ENCODE data around the gene ECHDC3.
"Not testable (repeated sequence)": the region's sequence is repeated elsewhere in the genome, so short reads cannot be mapped to it uniquely, and the experiment has no call there.

ECHDC3 gene

DNA sequence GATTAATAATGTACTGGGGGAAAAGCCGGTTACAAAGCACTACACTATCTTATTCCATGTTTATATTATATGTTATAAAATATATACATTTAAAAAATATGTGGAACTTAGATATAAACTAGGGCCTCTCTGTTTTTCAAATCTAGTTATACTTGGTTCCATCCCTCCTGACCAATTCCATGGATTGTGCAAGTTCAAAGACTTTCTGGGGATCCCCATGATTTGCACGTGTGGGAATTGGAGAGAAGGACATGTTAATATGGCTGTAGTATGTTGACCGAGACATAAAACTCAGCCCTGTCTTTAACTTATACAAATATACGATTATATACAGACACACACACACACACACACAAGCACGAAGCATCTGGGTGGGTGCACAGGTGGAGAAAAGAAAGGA, 18.8 kb upstream of the ECHDC3 start:
- no peak for TF ChIP-seq JUND (IDR thresholded peaks at IDR 0.05; ENCODE audit: low read depth)
- in situ Hi-C loops (cut with HindIII; ENCODE audit: low pct_unique_long_range_greater_than_20kb, low sequenced_read_pairs): no loop called here
- no peak for DNase-seq (ENCODE audit: low read depth in 1 of 2, low spot score in 1 of 2)

DNA sequence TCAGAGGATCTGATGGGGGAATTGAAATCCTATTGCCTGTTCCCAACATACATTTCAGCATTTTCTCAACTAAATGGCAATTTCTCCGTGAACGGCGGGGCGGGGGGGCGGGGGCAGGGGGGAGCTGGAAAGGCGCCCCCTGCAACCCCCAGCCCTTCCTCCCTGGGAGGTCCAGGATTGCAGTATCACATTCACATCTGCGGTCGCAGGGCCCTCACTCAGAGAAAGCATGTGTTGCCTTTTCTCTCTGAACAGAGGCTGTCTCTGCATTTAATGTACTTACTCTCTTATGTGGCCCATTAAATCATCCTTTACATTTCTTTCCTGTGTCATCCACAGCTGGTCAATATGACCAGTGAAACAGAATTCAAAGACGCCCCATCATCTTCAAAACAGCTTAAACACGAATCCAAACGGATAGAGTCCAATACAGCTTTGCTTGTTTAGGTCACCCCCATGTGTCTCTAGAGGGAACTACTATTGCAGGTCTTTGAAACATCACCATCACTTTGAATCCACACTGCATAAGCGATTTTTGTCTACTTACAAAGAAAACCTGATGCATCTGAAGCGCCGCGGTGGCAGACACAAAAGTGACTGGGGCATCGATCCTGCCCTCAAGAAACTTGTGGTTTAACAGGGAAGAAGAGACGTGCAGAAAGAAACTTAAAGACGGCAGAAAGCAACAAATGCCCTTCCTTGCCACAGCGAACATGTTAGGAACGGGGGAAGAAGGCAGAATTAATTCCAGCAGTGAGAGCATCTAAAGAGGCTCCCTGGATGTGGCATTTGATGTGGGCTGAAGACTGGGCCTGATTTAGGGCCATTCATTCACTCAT, 17.0 kb upstream of the ECHDC3 start:
- DNase-seq (ENCODE audit: low read depth in 1 of 2, low spot score in 1 of 2): peak; percentile 68 to 89
- in situ Hi-C loops (cut with HindIII; ENCODE audit: low pct_unique_long_range_greater_than_20kb, low sequenced_read_pairs): no loop called here
- TF ChIP-seq JUND (IDR thresholded peaks at IDR 0.05; ENCODE audit: low read depth): no peak

DNA sequence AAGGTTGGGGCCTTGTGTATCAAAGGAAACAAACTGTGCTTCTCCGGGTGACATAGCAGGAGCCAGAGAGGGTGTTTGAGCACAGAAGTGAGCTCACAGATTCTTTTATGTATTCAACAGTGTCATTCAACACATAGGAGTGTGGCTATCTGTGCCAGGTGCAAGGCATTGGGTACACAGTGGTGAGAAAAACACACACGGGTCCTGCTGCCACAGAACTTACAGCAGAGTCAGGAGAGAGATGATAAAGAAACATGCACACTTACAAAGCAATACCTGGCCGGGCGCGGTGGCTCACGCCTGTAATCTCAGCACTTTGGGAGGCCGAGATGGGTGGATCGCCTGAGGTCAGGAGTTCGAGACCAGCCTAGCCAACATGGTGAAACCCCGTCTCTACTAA, 16.3 kb upstream of the ECHDC3 start:
- DNase-seq (ENCODE audit: low read depth in 1 of 2, low spot score in 1 of 2): no peak
- in situ Hi-C loops (cut with HindIII; ENCODE audit: low pct_unique_long_range_greater_than_20kb, low sequenced_read_pairs): no loop called here
- no peak for TF ChIP-seq JUND (IDR thresholded peaks at IDR 0.05; ENCODE audit: low read depth)

- DNase-seq (ENCODE audit: low read depth in 1 of 2, low spot score in 1 of 2): no peak
- in situ Hi-C loops (cut with HindIII; ENCODE audit: low pct_unique_long_range_greater_than_20kb, low sequenced_read_pairs): no loop called here
- TF ChIP-seq JUND (IDR thresholded peaks at IDR 0.05; ENCODE audit: low read depth): no peak
Measured at GRCh38 chr10:11727563-11727962, 14.6 kb upstream of the ECHDC3 start.

DNA sequence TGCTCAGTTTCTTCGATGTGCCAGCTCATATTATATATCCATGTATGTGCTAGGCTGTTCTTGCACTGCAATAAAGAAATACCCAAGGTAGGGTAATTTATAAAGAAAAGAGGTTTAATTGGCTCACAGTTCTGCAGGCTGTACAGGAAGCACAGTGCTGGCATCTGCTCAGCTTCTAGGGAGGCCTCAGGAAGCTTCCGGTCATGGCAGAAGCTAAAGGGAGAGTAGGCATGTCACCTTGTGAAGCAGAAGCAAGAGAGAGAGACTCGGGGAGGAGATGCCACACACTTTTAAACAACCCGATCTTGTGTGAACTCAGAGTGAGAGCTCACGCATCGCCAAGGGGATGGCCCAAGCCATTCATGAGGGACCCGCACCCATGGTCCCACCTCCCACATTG, 13.8 kb upstream of the ECHDC3 start:
- in situ Hi-C loops (cut with HindIII; ENCODE audit: low pct_unique_long_range_greater_than_20kb, low sequenced_read_pairs): no loop called here
- TF ChIP-seq JUND (IDR thresholded peaks at IDR 0.05; ENCODE audit: low read depth): no peak
- DNase-seq (ENCODE audit: low read depth in 1 of 2, low spot score in 1 of 2): no peak

- in situ Hi-C loops (cut with HindIII; ENCODE audit: low pct_unique_long_range_greater_than_20kb, low sequenced_read_pairs): no loop called here
- no peak for DNase-seq (ENCODE audit: low read depth in 1 of 2, low spot score in 1 of 2)
- no peak for TF ChIP-seq JUND (IDR thresholded peaks at IDR 0.05; ENCODE audit: low read depth)
Measured at GRCh38 chr10:11729790-11730315, 12.3 kb upstream of the ECHDC3 start.

DNA sequence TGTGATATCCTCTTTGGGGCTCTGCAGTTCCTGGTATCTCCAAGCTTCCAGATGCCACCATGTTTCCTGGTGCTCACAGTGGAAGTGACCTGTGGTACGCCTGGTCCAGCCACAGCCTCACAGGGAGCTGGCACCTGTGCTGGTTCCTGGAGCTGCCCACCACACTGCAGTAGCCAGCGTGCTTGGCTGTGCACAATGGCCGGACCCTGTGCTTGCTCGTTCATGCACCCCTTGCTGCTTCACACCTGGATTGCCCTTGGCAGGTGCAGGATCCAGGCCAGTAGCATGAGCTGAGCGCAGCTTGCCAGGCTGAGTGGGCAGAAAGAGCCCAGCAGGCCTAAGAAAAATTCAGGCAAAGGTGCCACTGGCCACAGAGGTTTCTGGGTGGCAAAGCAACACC, 11.4 kb upstream of the ECHDC3 start:
- TF ChIP-seq JUND (IDR thresholded peaks at IDR 0.05; ENCODE audit: low read depth): no peak
- DNase-seq (ENCODE audit: low read depth in 1 of 2, low spot score in 1 of 2): no peak
- in situ Hi-C loops (cut with HindIII; ENCODE audit: low pct_unique_long_range_greater_than_20kb, low sequenced_read_pairs): no loop called here

DNA sequence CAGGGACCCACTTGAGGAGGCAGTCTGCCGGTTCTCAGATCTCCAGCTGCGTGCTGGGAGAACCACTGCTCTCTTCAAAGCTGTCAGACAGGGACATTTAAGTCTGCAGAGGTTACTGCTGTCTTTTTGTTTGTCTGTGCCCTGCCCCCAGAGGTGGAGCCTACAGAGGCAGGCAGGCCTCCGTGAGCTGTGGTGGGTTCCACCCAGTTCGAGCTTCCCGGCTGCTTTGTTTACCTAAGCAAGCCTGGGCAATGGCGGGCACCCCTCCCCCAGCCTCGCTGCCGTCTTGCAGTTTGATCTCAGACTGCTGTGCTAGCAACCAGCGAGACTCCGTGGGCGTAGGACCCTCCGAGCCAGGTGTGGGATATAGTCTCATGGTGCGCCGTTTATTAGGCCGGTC, 5.4 kb upstream of the ECHDC3 start:
- DNase-seq (ENCODE audit: low read depth in 1 of 2, low spot score in 1 of 2); in situ Hi-C loops (cut with HindIII; ENCODE audit: low pct_unique_long_range_greater_than_20kb, low sequenced_read_pairs): not testable (repeated sequence)

DNA sequence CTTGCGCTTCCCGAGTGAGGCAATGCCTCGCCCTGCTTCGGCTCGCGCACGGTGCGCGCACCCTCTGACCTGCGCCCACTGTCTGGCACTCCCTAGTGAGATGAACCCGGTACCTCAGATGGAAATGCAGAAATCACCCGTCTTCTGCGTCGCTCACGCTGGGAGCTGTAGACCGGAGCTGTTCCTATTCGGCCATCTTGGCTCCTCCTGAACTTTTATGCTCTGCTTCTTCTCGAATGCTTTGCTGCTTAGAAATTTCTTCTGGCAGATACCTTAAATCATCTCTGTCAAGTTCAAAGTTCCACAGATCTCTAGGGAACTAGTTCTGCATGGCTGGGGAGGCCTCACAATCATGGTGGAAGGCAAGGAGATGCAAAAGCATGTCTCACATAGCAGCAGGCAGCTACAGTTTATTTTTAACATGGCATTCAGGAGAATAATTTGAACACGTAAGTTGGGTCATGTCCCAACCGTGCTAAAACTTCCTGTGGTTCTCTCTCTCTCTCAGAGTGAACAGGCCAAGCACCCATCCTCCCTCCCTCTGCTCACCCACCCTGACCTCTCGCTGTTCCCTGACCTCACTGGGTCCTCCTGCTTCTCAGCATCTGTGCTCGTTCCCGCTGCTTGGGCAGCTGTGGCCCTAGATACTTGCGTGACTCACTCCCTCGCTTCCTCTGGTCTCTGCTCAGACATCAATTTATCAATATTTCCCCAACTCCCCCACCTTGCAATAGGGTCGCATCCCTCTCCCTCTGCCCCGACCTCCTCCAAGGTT, 4.7 kb upstream of the ECHDC3 start:
- in situ Hi-C loops (cut with HindIII; ENCODE audit: low pct_unique_long_range_greater_than_20kb, low sequenced_read_pairs); DNase-seq (ENCODE audit: low read depth in 1 of 2, low spot score in 1 of 2): not testable (repeated sequence)

GRCh38 chr10:11740907-11741306, 1.3 kb upstream of the ECHDC3 start:
- in situ Hi-C loops (cut with HindIII; ENCODE audit: low pct_unique_long_range_greater_than_20kb, low sequenced_read_pairs): no loop called here
- DNase-seq (ENCODE audit: low read depth in 1 of 2, low spot score in 1 of 2): no peak
- no peak for TF ChIP-seq JUND (IDR thresholded peaks at IDR 0.05; ENCODE audit: low read depth)

GRCh38 chr10:11741608-11742007, 574 bp upstream of the ECHDC3 start:
- in situ Hi-C loops (cut with HindIII; ENCODE audit: low pct_unique_long_range_greater_than_20kb, low sequenced_read_pairs): no loop called here
- no peak for TF ChIP-seq JUND (IDR thresholded peaks at IDR 0.05; ENCODE audit: low read depth)
- no peak for DNase-seq (ENCODE audit: low read depth in 1 of 2, low spot score in 1 of 2)

- TF ChIP-seq JUND (IDR thresholded peaks at IDR 0.05; ENCODE audit: low read depth): no peak
- DNase-seq (ENCODE audit: low read depth in 1 of 2, low spot score in 1 of 2): no peak
- in situ Hi-C loops (cut with HindIII; ENCODE audit: low pct_unique_long_range_greater_than_20kb, low sequenced_read_pairs): no loop called here
Measured at GRCh38 chr10:11742779-11743298, 657 bp downstream of the ECHDC3 start.

Data from T47D (cell line).